Measurements from ENCODE around the gene PCNX4.

DNA sequence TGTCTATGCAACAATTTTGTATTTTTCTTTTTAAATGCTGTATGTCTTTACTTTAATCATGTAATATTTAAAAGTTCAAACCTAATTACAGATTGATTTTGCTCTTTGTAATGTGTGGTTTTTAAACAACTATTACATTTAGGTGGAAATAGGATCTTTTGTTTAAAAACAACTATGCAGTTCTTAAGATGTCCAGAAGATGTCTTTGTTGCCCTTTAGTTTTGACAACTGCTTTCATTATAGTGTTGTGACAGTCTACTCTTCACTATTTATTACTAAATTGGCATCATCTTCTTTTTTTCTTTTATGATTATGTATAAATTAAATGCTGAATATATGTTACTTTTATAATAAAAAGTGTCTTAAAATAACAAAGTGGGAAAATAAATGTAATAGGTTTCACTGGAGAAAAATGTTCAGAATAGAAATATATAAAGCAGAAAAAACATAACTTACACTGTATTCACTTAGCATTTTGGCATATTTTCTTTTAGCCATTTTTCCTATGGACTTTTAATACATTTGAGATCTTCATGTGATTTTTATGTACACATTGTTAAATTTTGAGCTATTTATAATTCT is 27.1 kb upstream of the PCNX4 start:
- TF ChIP-seq POLR2A (IDR thresholded peaks at IDR 0.05) (no peak), POLR2AphosphoS5 (IDR thresholded peaks at IDR 0.05) (no peak)
- TF ChIP-seq, protein P1, sequence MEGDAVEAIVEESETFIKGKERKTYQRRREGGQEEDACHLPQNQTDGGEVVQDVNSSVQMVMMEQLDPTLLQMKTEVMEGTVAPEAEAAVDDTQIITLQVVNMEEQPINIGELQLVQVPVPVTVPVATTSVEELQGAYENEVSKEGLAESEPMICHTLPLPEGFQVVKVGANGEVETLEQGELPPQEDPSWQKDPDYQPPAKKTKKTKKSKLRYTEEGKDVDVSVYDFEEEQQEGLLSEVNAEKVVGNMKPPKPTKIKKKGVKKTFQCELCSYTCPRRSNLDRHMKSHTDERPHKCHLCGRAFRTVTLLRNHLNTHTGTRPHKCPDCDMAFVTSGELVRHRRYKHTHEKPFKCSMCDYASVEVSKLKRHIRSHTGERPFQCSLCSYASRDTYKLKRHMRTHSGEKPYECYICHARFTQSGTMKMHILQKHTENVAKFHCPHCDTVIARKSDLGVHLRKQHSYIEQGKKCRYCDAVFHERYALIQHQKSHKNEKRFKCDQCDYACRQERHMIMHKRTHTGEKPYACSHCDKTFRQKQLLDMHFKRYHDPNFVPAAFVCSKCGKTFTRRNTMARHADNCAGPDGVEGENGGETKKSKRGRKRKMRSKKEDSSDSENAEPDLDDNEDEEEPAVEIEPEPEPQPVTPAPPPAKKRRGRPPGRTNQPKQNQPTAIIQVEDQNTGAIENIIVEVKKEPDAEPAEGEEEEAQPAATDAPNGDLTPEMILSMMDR (IDR thresholded peaks at IDR 0.05): peak in 3 of 4 experiments; percentile 33 to 54 (median 51)
